NCI-H748 (cell line): ENCODE data around the gene QRSL1.
"Not testable (repeated sequence)": the region's sequence is repeated elsewhere in the genome, so short reads cannot be mapped to it uniquely, and the experiment has no call there.

Source experiments
- DNase-seq: peaks from one replicate; lab custom pipeline; 2025; ENCODE audit not compliant: unreplicated experiment; lab: John Stamatoyannopoulos, UW

Gene QRSL1

DNA sequence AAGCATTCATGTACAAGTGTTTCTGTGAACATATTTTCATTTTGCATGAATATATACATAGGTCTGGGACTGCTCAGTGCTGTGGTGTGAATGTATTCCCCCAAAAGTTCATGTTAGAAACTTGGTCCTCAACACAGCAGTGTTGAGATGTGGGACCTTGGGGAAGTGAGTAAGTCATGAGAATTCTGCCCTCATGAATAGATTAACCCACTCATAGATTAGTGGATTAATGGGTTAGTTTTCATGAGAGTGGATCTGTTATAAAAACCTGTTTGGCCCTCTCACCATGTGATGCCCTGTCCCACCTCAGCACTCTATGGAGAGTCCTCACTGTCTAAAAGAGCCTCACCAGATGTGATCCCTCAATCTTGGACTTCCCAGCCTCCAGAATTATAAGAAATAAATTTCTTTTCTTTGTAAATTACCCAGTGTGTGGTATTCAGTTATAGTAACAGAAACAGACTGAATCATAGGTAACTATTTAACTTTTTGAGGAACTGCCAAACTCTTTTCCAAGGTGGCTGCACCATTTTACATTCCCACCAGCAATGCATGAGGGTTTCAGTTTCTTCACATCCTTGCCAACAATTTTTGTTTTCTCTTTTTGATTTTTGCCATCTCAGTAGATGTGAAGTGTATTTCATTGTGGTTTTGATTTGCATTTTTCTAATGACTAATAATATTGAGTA, 45.3 kb downstream of the QRSL1 start:
- no peak for DNase-seq

DNA sequence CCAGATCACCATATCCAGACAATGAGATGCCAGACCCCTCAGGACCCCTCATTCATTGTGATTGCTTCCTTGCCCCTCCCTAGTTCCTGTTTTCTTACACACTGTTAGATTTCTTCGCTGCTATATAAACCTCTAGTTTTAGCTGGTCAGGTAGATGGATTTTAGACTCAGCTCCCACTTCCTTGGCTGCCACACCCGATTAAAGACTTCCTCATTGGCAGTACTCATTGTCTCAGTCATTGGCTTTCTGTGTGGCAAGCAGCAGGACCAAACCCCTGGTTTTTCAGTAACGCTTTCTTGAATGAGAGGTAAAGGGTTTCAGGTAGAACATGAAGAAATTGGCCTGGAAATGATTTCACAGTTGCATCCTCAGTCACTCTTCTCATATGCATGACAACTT, 47.9 kb downstream of the QRSL1 start:
- no peak for DNase-seq

DNA sequence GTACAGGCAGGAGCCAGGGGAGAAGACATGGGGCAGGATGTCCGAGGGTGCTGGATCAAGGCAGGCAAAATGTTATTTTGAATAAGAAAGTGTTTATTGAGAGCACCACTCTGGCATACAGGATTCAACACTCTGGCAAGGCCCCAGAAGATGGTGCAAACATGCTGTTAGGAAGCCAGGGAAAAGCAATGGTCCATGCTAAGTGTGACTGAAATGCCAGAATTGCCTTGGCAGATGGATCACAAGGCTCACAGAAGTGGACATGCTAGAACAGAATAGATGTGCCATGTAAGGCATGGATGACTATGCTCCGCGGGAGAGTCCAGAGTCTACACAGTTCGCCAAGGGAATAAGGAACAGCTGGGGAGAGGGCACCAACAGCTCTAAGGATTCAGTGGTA, 54.6 kb downstream of the QRSL1 start:
- no peak for DNase-seq

GRCh38 chr6:106685833-106686232, 56.5 kb downstream of the QRSL1 start:
- DNase-seq = no peak

DNA sequence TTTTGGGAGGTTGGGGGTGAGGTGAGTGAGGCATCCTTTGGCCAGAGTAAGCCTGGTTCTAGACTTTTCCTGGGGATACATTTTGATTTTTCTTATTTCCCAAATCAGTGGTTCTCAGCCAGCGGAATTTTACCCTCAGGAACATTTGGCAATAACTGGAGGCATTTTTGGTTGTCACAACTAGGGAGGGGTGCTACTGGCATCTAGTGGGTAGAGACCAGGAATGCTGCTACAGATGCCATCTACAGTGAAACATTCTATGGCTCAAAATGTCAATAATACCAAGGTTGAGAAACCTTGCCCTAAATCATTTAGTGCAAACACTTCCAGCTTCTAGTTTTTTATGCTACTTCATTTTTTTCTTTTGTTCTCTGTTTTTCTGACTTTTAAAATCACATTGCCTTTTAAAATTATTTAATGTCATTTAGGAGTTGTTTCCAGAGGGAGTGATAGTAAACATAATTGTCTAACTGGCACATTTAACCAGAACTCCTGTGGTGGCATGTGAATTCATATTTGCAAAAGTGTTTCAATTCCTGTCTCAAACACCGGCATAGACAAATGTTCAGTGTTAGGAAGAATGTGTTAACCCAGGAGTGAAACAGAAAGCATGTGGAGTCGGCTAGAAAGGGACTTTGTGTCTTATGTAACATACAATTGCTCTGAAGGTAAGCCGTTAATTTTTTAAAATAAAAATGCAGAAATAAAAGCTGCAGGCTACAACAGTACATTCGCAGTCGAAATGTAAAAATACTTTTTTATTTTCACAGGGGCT, 59.0 kb downstream of the QRSL1 start:
- no peak for DNase-seq

DNA sequence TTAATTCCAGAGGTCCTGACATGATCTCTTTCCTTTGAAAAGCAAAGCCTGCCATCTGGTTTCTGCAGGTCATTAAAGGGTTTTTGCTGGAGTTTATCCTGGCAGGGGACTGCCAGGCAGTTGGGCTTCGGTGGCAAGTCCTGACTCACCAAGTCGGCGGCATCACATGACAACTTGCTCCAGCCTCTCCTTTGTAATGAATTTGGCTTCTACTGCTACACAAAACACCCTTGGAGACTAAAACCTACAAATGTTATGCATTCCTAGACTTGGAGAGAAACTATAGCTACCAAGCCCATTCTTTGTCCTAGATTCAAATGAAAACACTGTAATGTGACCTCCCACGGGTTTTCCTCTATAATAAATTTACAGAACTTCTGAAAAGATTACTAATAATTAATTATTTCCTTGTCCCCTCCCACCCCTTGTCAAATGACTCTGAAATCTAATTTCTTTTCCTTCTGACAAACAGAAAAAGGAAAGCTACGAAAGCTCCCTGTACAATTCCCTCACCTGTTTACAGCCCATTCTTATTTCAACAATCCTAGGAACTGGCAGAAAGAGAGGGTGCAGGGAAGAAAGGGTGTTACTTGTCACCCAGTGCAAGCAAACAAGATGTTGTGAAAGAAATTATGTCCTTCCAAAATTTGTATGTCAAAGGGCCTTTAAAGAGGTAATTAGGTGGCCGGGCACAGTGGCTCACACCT, 62.9 kb downstream of the QRSL1 start:
- DNase-seq = no peak

DNA sequence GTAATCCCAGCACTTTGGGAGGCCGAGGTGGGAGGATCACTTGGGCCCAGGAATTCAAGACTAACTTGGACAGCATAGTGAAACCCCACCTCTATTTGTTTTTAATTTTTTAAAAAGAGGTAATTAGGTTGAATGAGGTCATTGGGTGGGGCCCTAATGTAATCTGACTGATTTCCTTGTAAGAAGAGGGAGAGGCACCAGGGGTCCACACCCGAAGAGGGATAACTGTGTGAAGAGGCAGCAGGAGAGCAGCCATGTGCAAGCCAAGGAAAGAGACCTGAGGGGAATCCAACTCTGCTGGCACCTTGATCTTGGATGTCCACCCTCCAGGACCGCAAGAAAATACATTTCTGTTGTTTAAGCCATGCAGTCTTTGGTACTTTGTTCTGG, 63.4 kb downstream of the QRSL1 start:
- peak; percentile 38 for DNase-seq

DNA sequence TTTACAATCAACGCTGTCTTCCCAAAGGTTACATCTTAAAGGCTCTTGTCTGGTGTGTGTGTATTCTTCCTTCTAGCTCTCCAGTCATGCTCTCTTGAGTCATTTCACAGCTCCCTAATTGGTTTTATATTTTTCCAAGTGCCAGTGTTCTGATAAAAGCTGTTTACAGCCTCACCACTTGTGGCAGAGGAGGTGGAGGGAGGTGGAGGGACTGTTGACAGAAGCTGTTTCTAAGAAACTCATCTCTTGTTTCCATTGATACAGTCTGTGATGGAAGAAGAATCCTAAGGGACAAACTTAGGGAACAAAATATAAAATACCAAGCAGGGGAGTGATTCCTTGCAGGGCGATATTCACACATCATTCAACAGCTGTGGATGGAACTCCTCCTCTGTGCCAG, 64.0 kb downstream of the QRSL1 start:
- no peak for DNase-seq

- no peak for DNase-seq
Observed at GRCh38 chr6:106694343-106694742, 65.0 kb downstream of the QRSL1 start.

DNA sequence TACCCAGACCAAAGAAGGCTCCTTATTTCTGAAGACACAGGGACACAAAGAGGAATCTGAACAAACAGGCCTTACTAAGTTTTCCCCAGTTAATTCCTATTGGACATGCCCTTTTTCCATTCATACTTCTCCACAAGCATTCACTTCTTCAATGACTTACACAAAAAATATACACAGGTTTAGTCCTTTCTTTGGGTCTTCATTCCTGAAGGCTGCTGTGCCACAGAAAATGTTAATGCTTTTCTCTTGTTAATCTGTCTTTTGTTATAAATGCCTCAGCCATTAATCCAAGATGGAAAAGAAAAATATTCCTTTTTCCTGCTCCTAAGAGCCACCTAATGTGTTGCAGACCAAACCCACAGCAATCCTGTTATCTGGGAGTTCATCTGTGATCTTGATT, 71.2 kb downstream of the QRSL1 start:
- no peak for DNase-seq

DNA sequence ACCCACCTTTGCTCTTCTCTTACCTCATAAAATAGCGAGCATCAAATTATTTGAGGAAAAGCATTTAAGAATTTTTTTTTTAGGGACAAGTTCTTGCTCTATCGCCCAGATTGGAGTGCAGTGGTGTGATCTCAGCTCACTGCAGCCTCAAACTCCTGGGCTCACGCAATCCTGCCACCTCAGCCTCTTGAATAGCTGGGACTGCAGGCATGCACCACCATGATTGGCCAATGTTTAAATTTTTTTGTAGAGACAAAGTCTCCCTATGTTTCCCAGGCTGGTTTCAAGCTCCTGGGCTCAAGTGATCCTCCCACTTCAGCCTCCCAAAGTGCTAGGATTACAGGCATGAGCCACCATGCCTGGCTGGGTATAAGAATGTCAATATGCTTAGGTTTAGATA, 71.8 kb downstream of the QRSL1 start:
- not testable (repeated sequence) for DNase-seq

- peak; percentile 77 for DNase-seq
Observed at GRCh38 chr6:106702046-106702445, 72.7 kb downstream of the QRSL1 start.

GRCh38 chr6:106702451-106703110, 73.2 kb downstream of the QRSL1 start:
- DNase-seq = peak; percentile 94

DNA sequence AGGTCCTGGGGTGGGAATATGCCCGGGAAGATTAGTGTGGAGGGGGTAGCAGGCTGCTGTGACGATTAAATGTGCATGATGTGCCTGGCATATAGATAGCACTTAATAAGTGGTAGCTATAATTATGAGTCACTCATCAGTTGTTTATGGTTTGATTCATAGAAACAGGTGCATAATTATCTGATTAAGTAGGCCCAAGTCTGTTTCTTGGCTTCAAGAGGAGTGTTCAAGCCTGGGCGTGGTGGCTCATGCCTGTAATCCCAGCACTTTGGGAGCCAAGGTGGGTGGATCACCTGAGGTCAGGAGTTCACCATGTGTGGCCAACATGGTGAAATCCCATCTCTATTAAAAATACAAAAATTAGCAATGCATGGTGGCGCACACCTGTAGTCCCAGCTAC, 74.9 kb downstream of the QRSL1 start:
- no peak for DNase-seq

GRCh38 chr6:106705156-106705555, 75.8 kb downstream of the QRSL1 start:
- no peak for DNase-seq

GRCh38 chr6:106710580-106710979, 81.2 kb downstream of the QRSL1 start:
- DNase-seq = no peak

GRCh38 chr6:106714281-106714680, 84.9 kb downstream of the QRSL1 start:
- no peak for DNase-seq

DNA sequence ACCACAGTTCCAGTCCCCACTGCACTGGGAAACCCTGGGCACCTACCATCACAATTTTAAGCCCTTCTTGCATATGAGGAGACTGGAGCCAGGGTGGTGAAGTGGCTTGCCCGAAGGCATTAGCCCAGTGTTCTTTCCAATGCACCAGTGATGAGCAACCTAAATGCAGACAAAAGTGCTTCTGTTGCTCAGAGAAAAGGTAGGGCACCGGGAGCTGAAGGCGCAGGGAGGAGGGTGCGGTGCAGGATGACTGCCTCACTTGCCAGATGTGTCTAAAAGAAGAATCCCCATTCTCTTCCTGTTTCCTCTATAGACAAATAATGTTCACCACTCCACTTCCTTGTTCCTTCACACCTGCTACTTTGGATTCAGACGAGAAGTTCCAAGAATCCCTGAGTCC, 86.5 kb downstream of the QRSL1 start:
- DNase-seq = no peak

DNA sequence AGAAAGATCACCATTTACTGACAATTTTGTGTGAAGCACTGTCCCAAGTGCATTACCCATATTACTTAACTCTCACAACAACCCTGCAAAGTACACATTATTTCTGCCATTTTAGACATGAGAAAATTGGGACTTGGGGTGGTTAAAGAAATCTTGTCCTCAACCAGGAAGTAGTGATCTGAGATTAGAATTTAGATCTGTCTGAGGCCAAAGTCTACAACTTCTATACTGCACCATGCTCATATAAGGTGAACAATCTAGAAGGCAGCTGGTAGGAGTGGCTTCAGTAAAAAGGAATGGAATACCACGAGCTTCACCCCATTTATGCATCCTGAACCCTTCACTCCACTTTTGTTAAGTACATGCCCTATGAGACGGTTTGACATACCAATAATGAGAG, 87.6 kb downstream of the QRSL1 start:
- DNase-seq = no peak
